DOHH2 (cell line): ENCODE data around the gene SYNE1.

ENCODE experiments used
- CTCF ChIP-seq: fragments of 200-600 bp; sonication (generic); IDR thresholded peaks from one replicate; pipeline ENCODE4 v1.5.1; 2014; ENCODE audit warnings: antibody characterized with exemption, mild to moderate bottlenecking, low read depth, low read length; ENCODE audit not compliant: poor library complexity, severe bottlenecking
- EZH2phosphoT487 ChIP-seq: fragments of 200-600 bp; sonication (generic); IDR thresholded peaks from 2 replicates; pipeline ENCODE4 v1.6.1; 2017; ENCODE audit warnings: borderline replicate concordance, mild to moderate bottlenecking, antibody characterized with exemption, low read length, moderate library complexity, mixed read lengths

GRCh38 chr6:152312434-152312833 lies 324.7 kb downstream of the SYNE1 start:
- TF ChIP-seq CTCF (no peak), EZH2phosphoT487 (no peak)
